T47D (cell line): ENCODE measurements around the gene ABCA7.

Experiments used
- DNase-seq, 2 experiments: peaks; one replicate each; pipeline versions ENCODE4 v3.0.0 to v3.0.0-alpha.2; 2011 to 2012; ENCODE audit warnings: low read depth in 1 of 2, low spot score in 1 of 2
- JUND ChIP-seq: IDR thresholded peaks from 2 replicates; pipeline ENCODE4 v1.6.1; 2012; ENCODE audit warnings: low read depth
- in situ Hi-C: cut with HindIII; loops from 2 replicates; pipeline ENCODE4 v1.10.0; 2016; ENCODE audit warnings: low sequenced_read_pairs, low pct_unique_long_range_greater_than_20kb

Gene ABCA7

DNA sequence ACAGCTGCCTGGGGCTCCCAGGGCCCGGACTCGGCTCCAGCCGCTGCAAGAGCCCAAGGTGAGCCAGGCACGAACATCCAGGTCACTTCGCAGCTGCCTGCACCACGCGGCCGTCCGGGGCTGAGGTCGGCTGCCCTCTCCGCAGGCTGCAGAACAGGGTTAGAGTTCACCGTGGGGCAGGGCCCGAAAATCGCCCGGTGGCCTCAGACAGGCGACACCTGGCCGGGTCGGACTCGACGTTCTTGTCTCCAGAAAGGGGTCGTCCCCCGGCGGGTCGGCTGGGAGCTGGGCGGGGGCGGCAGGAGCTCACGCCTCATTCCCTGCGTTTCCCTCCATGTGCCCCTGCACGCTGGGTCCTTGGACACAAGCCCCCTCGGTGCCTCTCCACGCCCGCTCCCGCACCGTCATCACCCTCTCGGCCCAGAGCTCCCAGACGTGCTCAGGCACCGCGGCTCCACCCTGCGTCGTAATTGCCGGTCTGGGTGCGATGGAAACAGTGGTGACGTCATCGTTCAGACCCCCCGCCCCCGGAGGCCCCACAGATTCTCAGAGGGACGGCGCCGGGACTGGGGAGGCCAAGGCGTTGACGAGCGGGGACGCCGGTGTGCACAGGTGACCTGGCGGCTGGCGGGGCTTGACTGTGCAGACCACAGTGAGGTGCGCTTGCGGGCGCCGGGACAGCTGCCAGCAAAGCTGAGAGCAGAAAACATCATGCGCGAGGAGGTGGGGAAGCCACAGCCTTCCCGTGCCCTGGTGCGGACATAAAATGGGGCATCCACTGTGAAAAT is 43.7 kb upstream of the ABCA7 start:
- peak in 1 of 2 experiments; percentile 56 for DNase-seq
- no peak for TF ChIP-seq JUND
- in situ Hi-C loops, result no loop called here

DNA sequence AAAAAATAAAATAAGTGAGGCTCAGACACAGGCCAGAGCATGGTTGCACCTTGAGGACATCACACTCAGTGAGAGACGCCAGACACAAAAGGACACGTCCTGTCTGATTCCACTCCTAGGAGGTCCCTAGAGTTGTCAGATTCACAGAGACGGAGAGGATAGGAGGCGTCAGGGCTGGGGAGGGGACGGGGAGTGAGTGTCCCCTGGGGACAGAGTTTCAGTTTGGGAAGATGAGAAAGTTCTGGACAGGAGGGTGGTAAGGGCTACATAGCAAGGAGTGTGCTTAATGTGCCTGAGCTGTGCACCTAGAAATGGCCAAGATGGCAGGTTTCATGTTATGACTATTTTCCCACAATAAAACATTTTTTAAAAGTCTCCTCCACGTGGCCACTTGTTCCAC is 41.8 kb upstream of the ABCA7 start:
- no peak for TF ChIP-seq JUND
- in situ Hi-C loops, result no loop called here
- no peak for DNase-seq

DNA sequence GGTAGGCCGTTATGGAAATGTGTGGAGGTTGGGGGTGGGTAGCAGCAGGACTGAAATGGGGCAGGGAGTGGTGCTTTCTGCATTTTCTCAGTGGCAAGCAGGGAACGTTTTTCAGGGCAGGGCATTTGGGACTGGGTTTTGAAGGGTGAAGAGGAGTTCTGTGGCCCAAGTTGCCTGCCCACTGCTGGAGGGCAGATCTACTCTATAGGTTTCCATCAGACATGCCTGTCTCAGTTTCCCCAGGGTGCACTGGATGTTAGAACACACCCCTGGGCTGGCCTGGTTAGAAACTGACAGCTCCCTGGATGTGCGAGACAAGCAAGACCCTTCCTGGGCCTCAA is 40.6 kb upstream of the ABCA7 start:
- no peak for DNase-seq
- TF ChIP-seq JUND, result no peak
- in situ Hi-C loops, result no loop called here

DNA sequence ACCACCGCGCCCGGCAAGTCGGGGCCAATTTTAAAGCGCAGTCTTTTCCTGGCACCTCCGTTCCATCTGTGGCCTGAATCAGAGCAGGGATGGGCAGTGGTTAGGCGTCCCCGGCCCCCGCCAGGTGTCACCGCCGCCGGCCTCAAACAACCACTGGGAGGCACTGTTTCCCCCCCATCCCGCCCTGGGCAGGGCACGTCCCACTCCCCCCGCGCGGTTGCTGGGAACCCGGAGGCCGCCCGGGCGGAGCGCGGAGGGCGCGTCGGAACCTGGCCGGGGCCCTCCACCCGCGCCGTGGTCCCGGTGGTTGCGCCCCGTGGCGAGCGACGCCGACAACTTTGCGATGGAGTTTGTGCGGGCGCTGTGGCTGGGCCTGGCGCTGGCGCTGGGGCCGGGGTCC is 39.8 kb upstream of the ABCA7 start, which contains the start of gene GRIN3B:
Gene GRIN3B, plus strand, starts transcription at position 325 of the 400 bp plus-strand sequence. Its CDS starts 19 bp downstream, at position 344.
- peak; percentile 48 to 58 for DNase-seq
- in situ Hi-C loops, result no loop called here
- no peak for TF ChIP-seq JUND

DNA sequence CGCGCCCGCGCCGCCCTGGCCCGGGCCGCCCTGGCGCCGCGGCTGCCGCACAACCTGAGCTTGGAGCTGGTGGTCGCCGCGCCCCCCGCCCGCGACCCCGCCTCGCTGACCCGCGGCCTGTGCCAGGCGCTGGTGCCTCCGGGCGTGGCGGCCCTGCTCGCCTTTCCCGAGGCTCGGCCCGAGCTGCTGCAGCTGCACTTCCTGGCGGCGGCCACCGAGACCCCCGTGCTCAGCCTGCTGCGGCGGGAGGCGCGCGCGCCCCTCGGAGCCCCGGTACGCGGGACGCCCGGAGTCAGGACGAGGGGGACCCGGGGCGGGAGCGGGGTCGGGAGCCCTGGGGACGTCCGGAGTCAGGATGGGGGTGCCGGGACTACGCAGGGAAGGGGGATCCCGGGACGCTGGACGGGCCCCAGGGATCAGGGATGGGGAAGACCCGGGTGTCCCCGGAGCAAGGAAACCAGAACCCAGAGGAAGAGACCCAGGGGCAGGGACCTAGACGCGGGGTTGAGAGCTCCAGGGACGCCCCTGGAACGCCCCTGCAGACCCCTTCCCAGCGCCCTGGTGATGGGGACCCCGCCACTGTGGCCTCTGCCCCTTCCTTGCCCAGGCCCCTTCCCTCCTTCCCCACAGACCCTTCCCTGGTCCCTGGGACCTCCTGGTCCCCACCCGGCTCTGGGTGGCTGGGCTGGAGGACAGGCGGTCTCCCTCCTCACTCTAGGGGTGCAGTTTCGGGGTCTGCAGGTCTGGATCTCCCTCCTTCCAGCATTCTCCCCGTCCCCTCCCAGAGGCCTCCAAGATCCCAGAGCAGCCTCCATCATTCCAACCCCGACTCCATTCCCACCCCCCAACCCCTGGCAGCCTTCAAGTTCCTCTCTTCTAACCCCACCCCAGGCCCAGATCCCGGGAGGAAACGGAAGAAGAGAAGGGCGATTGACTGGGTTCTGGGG is 39.0 kb upstream of the ABCA7 start:
- TF ChIP-seq JUND, result no peak
- in situ Hi-C loops, result no loop called here
- no peak for DNase-seq

DNA sequence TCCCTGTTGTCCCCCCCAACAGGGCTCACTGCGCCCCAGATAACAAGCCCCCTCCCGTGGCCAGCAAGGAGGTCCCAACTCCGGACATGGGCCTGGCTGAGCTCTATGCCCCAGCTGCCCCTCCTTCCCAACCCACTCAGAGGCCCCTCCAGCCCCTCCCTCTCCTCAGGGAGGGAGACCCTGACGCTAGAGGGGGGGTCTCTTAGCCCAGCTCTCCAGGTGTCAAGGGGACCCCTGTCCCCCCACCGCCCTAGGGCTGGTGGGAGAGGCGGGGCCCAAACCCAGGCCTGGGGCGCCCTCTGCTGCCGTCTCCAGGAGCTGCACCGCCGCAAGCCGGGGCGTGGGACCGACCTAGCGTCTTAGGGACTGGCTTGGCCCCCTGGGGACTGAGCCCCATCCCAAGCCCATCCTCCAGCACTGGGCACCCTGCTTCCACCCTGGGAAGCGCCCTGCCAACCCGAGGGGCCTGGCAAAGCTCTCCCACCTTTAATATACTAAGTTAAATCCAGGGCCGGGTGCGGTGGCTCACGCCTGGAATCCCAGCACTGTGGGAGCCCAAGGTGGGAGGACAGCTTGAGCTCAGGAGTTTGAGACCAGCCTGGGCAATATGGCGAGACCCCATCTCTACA is 38.3 kb upstream of the ABCA7 start:
- TF ChIP-seq JUND, result no peak
- in situ Hi-C loops, result no loop called here
- DNase-seq, result peak in 1 of 2 experiments; percentile 82

DNA sequence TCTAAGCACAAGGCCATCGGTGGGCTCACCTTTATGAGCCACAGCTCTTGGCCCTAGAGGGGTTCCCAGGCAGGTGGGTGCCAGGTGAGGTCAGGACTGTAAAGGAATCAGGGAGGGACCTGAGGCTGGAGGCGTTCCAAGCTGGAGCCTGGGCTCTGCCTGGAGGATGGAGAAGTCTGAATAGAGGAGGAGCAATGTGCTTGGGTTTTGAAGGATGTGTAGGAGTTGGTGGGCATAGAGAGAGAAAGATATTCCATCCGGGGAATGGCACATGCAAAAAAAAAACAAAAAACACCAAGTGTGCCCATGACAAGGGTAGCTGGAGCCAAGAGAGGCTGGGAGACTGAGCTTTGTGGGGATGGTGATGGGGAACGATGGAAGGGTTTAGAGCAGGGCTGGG is 37.3 kb upstream of the ABCA7 start:
- TF ChIP-seq JUND, result no peak
- DNase-seq, result no peak
- in situ Hi-C loops, result no loop called here

DNA sequence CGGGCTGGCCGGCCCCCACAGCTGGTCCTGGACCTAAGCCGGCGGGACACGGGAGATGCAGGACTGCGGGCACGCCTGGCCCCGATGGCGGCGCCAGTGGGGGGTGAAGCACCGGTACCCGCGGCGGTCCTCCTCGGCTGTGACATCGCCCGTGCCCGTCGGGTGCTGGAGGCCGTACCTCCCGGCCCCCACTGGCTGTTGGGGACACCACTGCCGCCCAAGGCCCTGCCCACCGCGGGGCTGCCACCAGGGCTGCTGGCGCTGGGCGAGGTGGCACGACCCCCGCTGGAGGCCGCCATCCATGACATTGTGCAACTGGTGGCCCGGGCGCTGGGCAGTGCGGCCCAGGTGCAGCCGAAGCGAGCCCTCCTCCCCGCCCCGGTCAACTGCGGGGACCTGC is 36.6 kb upstream of the ABCA7 start:
- in situ Hi-C loops, result no loop called here
- DNase-seq, result no peak
- no peak for TF ChIP-seq JUND

DNA sequence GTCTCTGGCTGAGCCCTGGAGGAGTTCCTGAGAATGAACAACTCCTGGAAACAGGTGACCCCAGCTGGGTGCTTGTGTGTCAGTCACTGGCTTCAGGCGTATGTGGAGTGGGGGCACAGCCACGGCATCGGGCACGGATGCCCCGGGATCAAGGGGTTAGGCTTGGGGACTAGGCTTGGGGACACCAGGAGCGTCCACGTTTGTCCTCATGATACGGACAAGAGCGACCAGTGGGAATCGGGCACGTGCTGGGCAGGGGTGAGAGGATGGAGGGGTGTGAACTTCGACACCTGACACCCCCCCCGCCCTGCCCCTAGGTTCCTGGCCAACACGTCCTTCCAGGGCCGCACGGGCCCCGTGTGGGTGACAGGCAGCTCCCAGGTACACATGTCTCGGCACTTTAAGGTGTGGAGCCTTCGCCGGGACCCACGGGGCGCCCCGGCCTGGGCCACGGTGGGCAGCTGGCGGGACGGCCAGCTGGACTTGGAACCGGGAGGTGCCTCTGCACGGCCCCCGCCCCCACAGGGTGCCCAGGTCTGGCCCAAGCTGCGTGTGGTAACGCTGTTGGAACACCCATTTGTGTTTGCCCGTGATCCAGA is 35.6 kb upstream of the ABCA7 start:
- in situ Hi-C loops, result no loop called here

DNA sequence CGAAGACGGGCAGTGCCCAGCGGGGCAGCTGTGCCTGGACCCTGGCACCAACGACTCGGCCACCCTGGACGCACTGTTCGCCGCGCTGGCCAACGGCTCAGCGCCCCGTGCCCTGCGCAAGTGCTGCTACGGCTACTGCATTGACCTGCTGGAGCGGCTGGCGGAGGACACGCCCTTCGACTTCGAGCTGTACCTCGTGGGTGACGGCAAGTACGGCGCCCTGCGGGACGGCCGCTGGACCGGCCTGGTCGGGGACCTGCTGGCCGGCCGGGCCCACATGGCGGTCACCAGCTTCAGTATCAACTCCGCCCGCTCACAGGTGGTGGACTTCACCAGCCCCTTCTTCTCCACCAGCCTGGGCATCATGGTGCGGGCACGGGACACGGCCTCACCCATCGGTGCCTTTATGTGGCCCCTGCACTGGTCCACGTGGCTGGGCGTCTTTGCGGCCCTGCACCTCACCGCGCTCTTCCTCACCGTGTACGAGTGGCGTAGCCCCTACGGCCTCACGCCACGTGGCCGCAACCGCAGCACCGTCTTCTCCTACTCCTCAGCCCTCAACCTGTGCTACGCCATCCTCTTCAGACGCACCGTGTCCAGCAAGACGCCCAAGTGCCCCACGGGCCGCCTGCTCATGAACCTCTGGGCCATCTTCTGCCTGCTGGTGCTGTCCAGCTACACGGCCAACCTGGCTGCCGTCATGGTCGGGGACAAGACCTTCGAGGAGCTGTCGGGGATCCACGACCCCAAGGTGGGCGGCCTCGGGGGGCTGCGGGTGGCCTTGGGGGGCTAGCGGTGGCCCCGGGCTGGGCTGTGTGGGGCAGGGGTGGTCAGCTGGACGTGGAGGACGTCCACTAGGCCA is 34.9 kb upstream of the ABCA7 start:
- no peak for DNase-seq
- in situ Hi-C loops, result no loop called here
- no peak for TF ChIP-seq JUND

More for the DNA sequence above, 35.6 kb upstream of the ABCA7 start:
- TF ChIP-seq JUND, result no peak
- no peak for DNase-seq

DNA sequence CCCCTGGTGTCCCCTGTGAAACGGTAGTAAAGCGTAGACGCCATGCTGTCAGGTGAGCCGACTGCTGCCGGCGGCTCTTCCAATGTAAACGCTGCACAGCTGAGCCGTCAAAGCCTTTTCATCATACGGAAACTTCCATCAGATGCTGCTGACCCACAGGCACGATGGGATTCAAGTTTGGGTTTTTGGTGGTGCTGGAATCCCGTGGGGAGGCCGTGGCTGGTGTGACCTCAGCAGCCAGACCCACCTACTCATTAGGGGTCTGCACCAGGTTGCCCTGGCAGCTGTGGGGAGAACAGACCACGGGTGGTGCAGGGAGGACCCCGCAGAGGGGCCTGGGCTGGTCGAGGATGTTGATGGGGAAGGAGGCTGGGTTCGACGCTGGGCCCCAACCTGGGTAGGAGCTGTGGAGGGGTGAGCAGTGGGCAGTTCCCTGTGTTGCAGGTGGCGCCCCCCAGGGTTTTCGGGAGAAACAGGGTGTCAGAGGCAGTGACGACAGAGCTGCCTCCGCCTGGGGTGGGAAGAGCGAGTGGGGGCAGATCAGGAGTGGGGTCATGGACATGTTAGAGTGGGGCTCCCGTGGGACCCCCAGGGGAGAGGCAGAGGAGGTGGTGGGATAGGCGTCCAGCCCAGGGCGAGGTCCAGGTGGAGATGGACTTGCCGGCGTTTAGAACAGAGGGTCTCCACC is 33.1 kb upstream of the ABCA7 start:
- in situ Hi-C loops, result no loop called here
- DNase-seq, result no peak
- TF ChIP-seq JUND, result no peak
